HAP-1 (cell line): Measurements from ENCODE around the gene WDR7.

Experiments used
- DNase-seq, 2 experiments: peaks; one replicate each; pipeline ENCODE4 v3.0.0-alpha.2; 2016 to 2020; ENCODE audit warnings: low spot score in 2 of 2
- H3K27me3 ChIP-seq: fragments of 250-450 bp; sonication (Bioruptor Pico); 2 replicates; pipeline ENCODE4 v1.5.1; 2020; ENCODE audit warnings: low read depth, mild to moderate bottlenecking, moderate library complexity
- H3K36me3 ChIP-seq: fragments of 250-450 bp; sonication (Bioruptor Pico); replicated peaks from 2 replicates; pipeline ENCODE4 v1.5.1; 2020; ENCODE audit warnings: mild to moderate bottlenecking
- H3K4me1 ChIP-seq: fragments of 250-450 bp; sonication (Bioruptor Pico); 2 replicates; pipeline ENCODE4 v1.5.1; 2020; ENCODE audit warnings: mild to moderate bottlenecking
- H3K4me3 ChIP-seq: fragments of 250-450 bp; sonication (Bioruptor Pico); 2 replicates; pipeline ENCODE4 v1.5.1; 2020; ENCODE audit warnings: mild to moderate bottlenecking, moderate library complexity
- H3K9me3 ChIP-seq: fragments of 250-450 bp; sonication (Bioruptor Pico); 2 replicates; pipeline ENCODE4 v1.5.1; 2020; ENCODE audit warnings: mild to moderate bottlenecking, moderate library complexity
- in situ Hi-C: fragments of 300-500 bp; cut with MboI; formaldehyde crosslinking; loops from 3 replicates; pipeline ENCODE4 v1.14.3; 2020; ENCODE audit warnings: low sequenced_read_pairs, inconsistent platforms, mixed read lengths

The WDR7 gene

GRCh38 chr18:56870982-56871381, 219.8 kb downstream of the WDR7 start:
- no peaks in the 10 kb centered on the region for H3K27me3 ChIP-seq
- H3K9me3 ChIP-seq: no peaks in the 10 kb centered on the region
- H3K4me3 ChIP-seq: no peak overlapping the region
- no peak for DNase-seq
- H3K36me3 ChIP-seq: no peaks in the 10 kb centered on the region
- in situ Hi-C loops: no loop called here
- H3K4me1 ChIP-seq: peaks cover 10% of the 10 kb centered on the region; the same call in 1 of the 2 replicates

GRCh38 chr18:56872140-56872539, 221.0 kb downstream of the WDR7 start:
- peaks cover 10% of the 10 kb centered on the region; the same call in 1 of the 2 replicates for H3K4me1 ChIP-seq
- in situ Hi-C loops: no loop called here
- H3K36me3 ChIP-seq: no peaks in the 10 kb centered on the region
- H3K4me3 ChIP-seq: no peak overlapping the region
- DNase-seq: no peak
- H3K27me3 ChIP-seq: no peaks in the 10 kb centered on the region
- no peaks in the 10 kb centered on the region for H3K9me3 ChIP-seq

- DNase-seq: peak; percentile 68 to 89
- Histone ChIP-seq H3K4me1 (peaks cover 10% of the 10 kb centered on the region; the same call in 1 of the 2 replicates), H3K9me3 (no peaks in the 10 kb centered on the region), H3K27me3 (no peaks in the 10 kb centered on the region), H3K4me3 (no peak overlapping the region), H3K36me3 (no peaks in the 10 kb centered on the region)
- in situ Hi-C loops: no loop called here
These were observed 222.4 kb downstream of the WDR7 start for GRCh38 chr18:56873441-56874140.

- Histone ChIP-seq H3K4me1 (peaks cover 18% of the 10 kb centered on the region), H3K4me3 (no peak overlapping the region), H3K27me3 (no peaks in the 10 kb centered on the region), H3K9me3 (no peaks in the 10 kb centered on the region), H3K36me3 (no peaks in the 10 kb centered on the region)
- no peak for DNase-seq
- in situ Hi-C loops: no loop called here
These were observed 227.6 kb downstream of the WDR7 start for GRCh38 chr18:56878711-56879110.

- no peaks in the 10 kb centered on the region for H3K9me3 ChIP-seq
- in situ Hi-C loops: no loop called here
- H3K4me3 ChIP-seq: no peak overlapping the region
- no peaks in the 10 kb centered on the region for H3K36me3 ChIP-seq
- no peak for DNase-seq
- peaks cover 15% of the 10 kb centered on the region for H3K4me1 ChIP-seq
- no peaks in the 10 kb centered on the region for H3K27me3 ChIP-seq
These were observed 233.4 kb downstream of the WDR7 start for GRCh38 chr18:56884511-56884910.

GRCh38 chr18:56888978-56889377, 237.8 kb downstream of the WDR7 start:
- in situ Hi-C loops: no loop called here
- Histone ChIP-seq H3K9me3 (no peaks in the 10 kb centered on the region), H3K27me3 (no peaks in the 10 kb centered on the region), H3K36me3 (no peaks in the 10 kb centered on the region), H3K4me1 (no peaks in the 10 kb centered on the region), H3K4me3 (no peak overlapping the region)
- DNase-seq: no peak

- H3K9me3 ChIP-seq: no peaks in the 10 kb centered on the region
- H3K36me3 ChIP-seq: no peaks in the 10 kb centered on the region
- H3K4me3 ChIP-seq: no peak overlapping the region
- no peak for DNase-seq
- H3K27me3 ChIP-seq: no peaks in the 10 kb centered on the region
- in situ Hi-C loops: no loop called here
- H3K4me1 ChIP-seq: no peaks in the 10 kb centered on the region
These were observed 238.5 kb downstream of the WDR7 start for GRCh38 chr18:56889621-56890020.

- Histone ChIP-seq H3K9me3 (no peaks in the 10 kb centered on the region), H3K4me1 (no peaks in the 10 kb centered on the region), H3K4me3 (no peak overlapping the region), H3K27me3 (no peaks in the 10 kb centered on the region), H3K36me3 (no peaks in the 10 kb centered on the region)
- in situ Hi-C loops: no loop called here
- no peak for DNase-seq
These were observed 239.5 kb downstream of the WDR7 start for GRCh38 chr18:56890632-56891031.

GRCh38 chr18:56891116-56891515, 240.0 kb downstream of the WDR7 start:
- no peak overlapping the region for H3K4me3 ChIP-seq
- no peak for DNase-seq
- no peaks in the 10 kb centered on the region for H3K4me1 ChIP-seq

GRCh38 chr18:56891870-56892269, 240.7 kb downstream of the WDR7 start:
- H3K4me1 ChIP-seq: no peaks in the 10 kb centered on the region
- no peaks in the 10 kb centered on the region for H3K9me3 ChIP-seq
- H3K4me3 ChIP-seq: no peak overlapping the region
- H3K27me3 ChIP-seq: no peaks in the 10 kb centered on the region
- in situ Hi-C loops: no loop called here
- no peak for DNase-seq
- H3K36me3 ChIP-seq: no peaks in the 10 kb centered on the region

More at GRCh38 chr18:56891116-56891515, 240.0 kb downstream of the WDR7 start:
- Histone ChIP-seq H3K9me3 (no peaks in the 10 kb centered on the region), H3K36me3 (no peaks in the 10 kb centered on the region), H3K27me3 (no peaks in the 10 kb centered on the region)
- in situ Hi-C loops: no loop called here

- in situ Hi-C loops: no loop called here
These were observed 246.0 kb downstream of the WDR7 start for GRCh38 chr18:56897122-56897521.

GRCh38 chr18:56899660-56900059, 248.5 kb downstream of the WDR7 start:
- in situ Hi-C loops: no loop called here
- no peak overlapping the region for H3K4me3 ChIP-seq
- peaks cover 4% of the 10 kb centered on the region for H3K4me1 ChIP-seq
- DNase-seq: no peak
- no peaks in the 10 kb centered on the region for H3K9me3 ChIP-seq
- H3K27me3 ChIP-seq: no peaks in the 10 kb centered on the region
- no peaks in the 10 kb centered on the region for H3K36me3 ChIP-seq

More at GRCh38 chr18:56897122-56897521, 246.0 kb downstream of the WDR7 start:
- no peak overlapping the region for H3K4me3 ChIP-seq
- H3K4me1 ChIP-seq: peaks cover 4% of the 10 kb centered on the region
- H3K27me3 ChIP-seq: no peaks in the 10 kb centered on the region
- H3K36me3 ChIP-seq: no peaks in the 10 kb centered on the region
- DNase-seq: peak in 1 of 2 experiments; percentile 30
- H3K9me3 ChIP-seq: no peaks in the 10 kb centered on the region

GRCh38 chr18:56900195-56901094, 249.3 kb downstream of the WDR7 start:
- DNase-seq: no peak
- H3K4me1 ChIP-seq: peaks cover 4% of the 10 kb centered on the region
- in situ Hi-C loops: no loop called here
- no peaks in the 10 kb centered on the region for H3K9me3 ChIP-seq
- H3K4me3 ChIP-seq: no peak overlapping the region
- H3K27me3 ChIP-seq: no peaks in the 10 kb centered on the region
- H3K36me3 ChIP-seq: no peaks in the 10 kb centered on the region

- Histone ChIP-seq H3K27me3 (no peaks in the 10 kb centered on the region), H3K4me3 (no peak overlapping the region), H3K9me3 (no peaks in the 10 kb centered on the region), H3K4me1 (peaks cover 4% of the 10 kb centered on the region), H3K36me3 (no peaks in the 10 kb centered on the region)
- DNase-seq: no peak
- in situ Hi-C loops: no loop called here
These were observed 250.8 kb downstream of the WDR7 start for GRCh38 chr18:56901919-56902318.
